ENCODE data around the gene CCN2. TPM values are rescaled to one million over a fixed set of nuclear protein-coding genes. Genes with fewer than 3 reads are reported as not detected.
A peak's percentile ranks its signal among the peaks of the same experiment; 100 is the strongest.

Gene CCN2
- polyA plus RNA-seq, 3 donors: 199 to 213 (median 204) TPM

GRCh38 chr6:131976545-131977061 is 25.4 kb upstream of the CCN2 start:
- no peak for DNase-seq

GRCh38 chr6:131972741-131973140 is 21.6 kb upstream of the CCN2 start:
- no peak for DNase-seq

GRCh38 chr6:131970076-131970859 is 19.1 kb upstream of the CCN2 start:
- DNase-seq: no peak

GRCh38 chr6:131968656-131969055 is 17.5 kb upstream of the CCN2 start:
- no peak for DNase-seq

GRCh38 chr6:131967948-131968347 is 16.8 kb upstream of the CCN2 start:
- no peak for DNase-seq

GRCh38 chr6:131966443-131966842 is 15.3 kb upstream of the CCN2 start:
- no peak for DNase-seq

- no peak for DNase-seq
Measured at GRCh38 chr6:131963063-131963462, 11.9 kb upstream of the CCN2 start.

- DNase-seq: no peak
Measured at GRCh38 chr6:131960371-131961133, 9.4 kb upstream of the CCN2 start.

- no peak for DNase-seq
Measured at GRCh38 chr6:131958542-131959470, 7.6 kb upstream of the CCN2 start.

DNA sequence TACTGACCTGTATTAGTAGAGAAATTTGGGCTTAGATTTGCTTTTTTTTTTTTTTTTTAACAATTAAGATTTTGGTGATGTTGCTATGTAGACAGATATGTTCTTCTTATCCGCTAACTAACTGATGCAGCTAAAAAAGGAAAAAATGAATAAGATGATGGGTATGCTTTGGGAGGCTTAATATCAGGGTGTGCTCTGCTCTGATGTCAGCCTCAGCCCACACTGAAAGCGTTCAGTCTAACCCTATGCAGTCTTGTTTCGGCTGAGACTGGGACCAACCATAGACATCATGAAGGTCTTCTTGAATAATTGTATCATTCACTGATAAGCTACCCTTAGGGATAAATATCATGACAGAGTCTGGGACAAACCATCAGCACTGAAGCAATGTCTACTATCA is 6.9 kb upstream of the CCN2 start:
- DNase-seq: no peak

GRCh38 chr6:131955876-131956275 is 4.7 kb upstream of the CCN2 start:
- no peak for DNase-seq

DNA sequence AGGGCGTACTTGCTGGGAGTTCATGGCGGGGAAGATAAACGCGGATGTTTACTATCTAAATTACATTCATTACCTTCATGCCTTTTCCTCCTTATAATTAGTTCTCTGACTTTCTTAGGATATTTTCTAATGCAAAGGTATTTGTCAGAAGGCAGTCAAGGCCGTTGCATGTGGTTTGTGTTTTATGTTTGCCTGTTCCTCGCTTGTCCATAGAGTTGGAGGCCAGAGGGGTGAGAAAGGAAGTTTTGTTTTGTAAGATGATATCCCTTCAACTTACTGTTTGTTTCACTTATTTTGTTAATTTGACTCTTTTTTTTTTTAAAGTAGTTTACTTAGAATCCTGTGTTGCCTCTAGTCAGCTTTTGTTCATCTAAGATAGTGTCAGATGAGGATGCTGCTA is 4.0 kb upstream of the CCN2 start:
- no peak for DNase-seq

DNA sequence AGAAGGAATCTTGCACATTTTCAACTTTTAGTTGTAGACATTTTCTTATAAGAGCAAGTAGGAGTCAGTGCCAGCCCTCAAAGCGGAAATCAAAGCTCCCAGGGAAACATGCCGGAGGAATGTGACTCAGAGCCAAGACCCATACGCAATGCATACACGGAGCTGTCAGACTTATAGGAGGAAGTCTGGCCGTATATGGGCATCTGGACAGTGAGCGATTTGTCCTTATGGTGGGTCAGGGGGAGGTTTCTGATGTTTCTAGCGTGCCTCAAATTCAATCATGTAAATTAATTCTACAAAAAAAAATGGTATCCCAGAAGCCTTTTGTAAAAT is 3.6 kb upstream of the CCN2 start:
- DNase-seq: peak; percentile 87

- no peak for DNase-seq
Measured at GRCh38 chr6:131954059-131954774, 3.0 kb upstream of the CCN2 start.

DNA sequence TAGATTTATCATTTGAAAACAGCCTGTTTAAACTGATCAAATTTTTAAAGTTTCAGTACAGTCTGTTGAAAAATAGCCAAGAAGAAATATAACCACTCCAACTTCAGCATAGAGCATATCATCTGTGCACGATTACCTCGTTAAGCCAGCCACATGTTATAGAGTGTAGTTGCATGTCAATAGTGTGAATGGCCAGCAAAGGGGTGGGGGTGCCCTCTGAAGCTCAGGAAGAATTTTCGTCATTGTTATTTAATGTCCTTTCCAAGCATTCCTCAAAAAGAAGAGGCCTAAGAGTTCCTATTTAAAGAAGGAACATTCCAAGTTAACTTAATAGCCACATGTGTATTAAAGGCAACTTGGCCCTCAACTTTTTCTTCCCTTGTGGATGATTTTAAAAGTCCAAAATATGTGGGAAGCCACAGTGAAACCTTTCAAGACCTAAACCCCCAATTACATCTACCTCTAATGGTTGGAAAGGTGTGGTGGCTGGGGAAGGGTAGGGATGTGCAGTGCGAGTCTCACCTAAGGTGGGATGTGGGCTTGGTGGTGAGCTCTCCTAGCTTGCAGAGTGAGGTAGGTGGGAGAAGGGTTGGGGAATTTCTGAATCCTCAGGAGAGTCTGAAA is 1.8 kb upstream of the CCN2 start:
- no peak for DNase-seq

GRCh38 chr6:131951576-131952230 is 531 bp upstream of the CCN2 start:
- no peak for DNase-seq

GRCh38 chr6:131949909-131950766 is 1.0 kb downstream of the CCN2 start:
- peak; percentile 84 for DNase-seq

- no peak for DNase-seq
Measured at GRCh38 chr6:131949620-131949908, 1.6 kb downstream of the CCN2 start.
